HUDEP-2 (cell line): ENCODE results near the gene STXBP5.
A peak's percentile ranks its signal among the peaks of the same experiment; 100 is the strongest.

Experiments used
- DNase-seq, 76 experiments: peaks; one replicate each; lab custom pipeline; 2025; ENCODE audit not compliant: unreplicated experiment in 76 of 76; lab: John Stamatoyannopoulos, UW

STXBP5 gene

DNA sequence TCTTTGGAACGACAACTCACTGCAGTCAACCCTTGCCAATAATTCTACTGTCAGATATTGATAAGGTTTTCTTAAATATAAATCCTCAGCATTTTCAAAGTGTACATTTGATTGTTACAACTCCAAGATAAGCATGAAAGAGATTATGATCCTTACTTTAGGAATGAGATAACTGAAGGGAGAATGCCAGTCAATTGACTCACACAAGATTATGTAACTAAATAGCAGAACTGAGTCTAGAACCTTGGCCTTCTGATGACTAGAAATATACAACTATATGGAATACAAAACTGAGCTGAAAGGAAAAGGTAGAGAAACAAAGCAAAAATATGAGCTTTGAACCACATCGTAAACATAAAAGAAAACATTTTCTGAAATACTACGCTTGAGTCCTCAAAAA is 26.9 kb upstream of the STXBP5 start:
- DNase-seq, result no peak

DNA sequence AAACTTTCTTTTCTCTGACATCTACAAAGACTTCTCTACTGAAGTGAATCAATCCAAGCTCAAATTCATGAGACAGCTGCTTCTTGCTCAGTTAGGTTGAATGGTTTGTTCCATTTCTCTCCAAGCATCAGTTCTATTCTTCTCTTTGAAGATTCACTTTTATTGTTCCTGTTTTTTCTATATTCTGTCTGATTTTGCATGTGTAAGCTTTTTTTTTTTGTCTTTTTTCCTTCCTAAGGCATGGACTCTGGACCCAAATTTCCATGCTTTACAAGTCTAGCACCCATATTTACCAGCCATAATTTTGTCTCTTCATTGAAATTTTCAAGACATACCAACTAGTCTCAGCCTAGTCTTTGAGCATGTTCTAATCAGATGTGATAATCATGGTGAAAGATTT is 25.9 kb upstream of the STXBP5 start:
- no peak for DNase-seq

DNA sequence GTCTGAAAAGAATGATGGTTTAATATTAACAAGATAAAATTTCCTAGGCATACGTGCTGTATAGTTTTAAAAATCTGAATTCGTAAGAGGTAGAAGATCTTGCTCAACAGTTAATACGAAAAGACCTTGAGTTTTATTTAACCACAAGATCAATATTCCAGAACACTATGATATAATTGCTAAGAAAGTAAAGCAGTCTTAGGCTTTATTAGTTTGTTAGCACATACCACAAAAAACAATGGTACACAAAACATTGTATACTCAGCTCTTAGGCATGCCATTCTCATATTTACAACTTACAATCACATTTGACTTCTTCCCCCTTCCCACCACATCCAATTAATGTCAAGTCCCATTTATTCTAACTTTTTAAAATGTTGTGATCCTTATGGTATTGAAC is 24.4 kb upstream of the STXBP5 start:
- DNase-seq, result no peak

DNA sequence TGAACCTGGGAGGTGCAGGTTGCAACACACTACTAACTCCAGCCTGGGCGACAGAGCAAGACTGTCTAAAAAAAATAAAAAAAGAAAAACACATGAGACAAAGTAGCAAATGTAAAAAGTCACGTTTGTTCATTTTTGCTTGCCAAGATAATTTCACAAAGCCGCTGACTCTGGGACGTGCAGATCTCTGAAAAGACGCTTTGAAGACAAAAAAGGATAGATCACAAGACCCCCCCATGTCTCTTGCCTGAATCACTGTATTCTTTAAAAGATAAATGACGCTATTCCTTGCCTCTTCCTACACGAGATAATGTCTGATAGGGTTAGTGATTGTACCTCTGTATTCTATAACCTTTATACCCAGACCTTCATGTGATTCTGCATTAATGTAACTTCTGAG is 23.3 kb upstream of the STXBP5 start:
- DNase-seq, result no peak

DNA sequence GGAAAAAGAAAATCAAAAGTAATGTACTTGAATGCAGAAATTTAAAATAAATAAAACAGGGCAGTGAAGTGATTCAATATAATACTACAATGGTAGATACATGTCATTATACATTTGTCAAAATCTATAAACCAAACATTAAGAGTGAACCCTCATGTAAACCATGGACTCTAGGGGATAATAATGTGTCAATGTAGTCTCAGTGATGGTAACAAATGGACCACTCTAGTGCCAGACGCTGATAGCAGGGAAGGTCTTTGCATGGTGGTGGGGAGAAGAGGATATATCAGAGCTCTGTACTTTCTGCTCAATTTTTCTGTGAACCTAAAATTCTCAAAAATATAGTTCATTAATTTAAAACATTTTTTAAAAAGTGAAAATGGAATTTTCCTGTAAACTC is 19.8 kb upstream of the STXBP5 start:
- no peak for DNase-seq

DNA sequence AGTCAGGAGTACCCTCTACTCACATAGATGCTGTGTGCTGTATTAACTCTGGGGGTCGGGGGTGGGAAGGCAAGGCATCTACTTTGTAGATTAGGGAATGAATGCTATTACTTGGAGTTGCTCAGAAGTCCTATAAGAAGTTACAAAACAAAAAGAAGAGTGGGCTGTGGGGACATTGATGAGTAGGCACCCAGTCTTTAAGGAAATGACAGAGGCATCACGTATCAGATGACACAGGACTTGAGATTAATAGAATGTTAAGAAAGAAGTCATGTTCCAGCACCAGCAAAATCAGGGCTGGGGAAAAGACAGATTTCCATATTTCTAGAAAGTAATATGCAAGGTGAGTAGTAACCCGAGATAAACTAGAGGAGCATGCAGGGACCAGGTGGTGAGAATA is 19.0 kb upstream of the STXBP5 start:
- DNase-seq, result no peak

DNA sequence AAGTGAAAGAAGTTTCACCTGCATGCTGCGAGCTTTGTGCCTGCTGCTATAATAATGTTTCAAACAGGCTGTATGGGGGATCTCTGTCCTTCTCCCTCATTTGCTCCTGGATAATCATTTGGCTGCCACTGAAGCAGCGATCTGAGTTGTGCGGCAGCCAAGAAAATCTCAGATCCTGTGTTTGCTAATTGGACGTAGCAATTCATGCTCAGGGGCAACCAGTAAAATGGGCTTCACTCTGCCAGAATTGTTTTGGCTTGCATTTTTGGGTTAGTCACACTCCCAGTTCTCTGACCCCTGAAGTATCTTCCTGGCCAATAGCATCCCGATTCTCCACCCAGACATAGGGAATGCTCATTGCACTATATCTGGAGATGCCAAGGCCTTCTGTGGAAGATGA is 13.7 kb upstream of the STXBP5 start:
- DNase-seq, result no peak

DNA sequence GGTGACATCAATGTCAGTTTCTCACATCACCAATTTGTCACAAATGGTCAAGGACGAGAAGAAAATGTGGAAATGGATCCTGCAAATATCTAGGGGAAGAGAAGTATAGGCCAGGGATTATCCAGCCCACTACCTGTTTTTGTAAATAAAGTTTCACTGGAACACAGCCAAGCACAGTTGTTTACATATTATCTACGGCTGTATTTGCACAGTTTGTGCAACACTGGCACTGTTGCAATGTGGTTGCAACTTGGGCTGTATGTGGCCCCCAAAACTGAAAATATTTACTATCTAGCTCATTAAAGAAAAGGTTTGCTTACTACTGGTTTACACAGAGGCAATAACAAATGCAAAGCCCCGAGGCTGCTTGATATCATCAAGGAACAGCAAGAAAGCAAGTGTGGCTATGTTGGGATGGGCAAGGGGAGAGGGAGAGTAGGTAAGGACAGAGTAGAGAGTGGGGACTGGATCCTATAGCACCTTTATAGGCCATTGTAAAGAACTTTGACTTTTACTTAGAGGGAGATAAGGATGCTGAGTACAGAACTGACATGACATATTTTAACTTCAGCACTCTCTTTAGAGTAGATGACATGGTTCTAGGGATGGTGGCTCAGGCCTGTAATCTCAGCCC is 11.8 kb upstream of the STXBP5 start:
- DNase-seq, result no peak

DNA sequence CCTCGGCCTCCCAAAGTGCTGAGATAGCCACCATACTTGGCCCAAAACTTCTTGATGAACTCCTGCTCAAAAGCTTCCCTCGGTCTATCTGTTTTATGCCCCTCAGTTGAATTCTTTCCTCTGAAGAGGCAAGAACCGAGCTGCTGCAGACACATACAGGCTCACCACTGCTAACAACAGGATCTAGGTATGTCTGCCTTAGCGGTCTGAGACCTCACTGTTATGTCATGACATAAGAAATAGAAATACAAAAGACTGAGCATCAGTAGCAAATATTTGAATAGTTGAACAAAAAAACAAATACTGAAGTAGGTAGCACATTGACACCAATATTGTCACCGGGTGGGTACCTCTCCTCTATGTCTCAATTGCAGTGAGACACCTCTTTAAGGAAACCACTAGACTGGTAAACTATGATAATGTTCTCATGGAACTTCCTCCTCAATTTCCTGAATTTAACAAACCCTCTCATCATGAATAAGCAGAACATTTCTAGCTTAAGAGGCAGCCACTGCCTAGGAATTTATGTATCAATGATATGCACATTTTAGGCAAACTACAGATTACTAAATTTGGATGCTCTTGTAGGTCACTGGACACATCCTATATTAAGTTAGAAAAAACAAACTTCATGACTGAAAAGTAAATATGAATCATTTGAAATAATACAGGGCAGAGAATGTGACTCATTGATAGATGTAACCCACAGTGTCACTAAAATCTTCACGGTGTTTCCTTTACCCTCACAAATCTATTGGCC is 9.4 kb upstream of the STXBP5 start:
- no peak for DNase-seq

DNA sequence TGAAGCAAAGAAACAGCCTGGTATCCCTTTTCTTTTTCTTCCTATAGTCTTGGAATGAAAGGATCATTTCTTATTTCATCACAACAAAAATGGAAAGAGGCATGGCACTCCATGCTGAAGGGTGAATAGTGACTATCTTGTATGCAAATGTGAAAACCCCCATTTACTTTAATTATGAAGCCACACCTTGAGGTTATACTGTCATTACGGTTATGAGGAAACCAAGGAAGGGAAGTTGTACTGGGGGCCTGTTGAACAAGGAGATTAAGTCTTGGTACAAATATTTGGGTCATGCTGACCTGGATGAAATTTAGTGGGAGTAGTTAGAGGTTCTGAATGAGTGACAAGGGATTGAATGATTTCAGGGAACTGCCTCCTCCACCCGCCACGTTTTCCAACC is 8.7 kb upstream of the STXBP5 start:
- DNase-seq, result no peak

DNA sequence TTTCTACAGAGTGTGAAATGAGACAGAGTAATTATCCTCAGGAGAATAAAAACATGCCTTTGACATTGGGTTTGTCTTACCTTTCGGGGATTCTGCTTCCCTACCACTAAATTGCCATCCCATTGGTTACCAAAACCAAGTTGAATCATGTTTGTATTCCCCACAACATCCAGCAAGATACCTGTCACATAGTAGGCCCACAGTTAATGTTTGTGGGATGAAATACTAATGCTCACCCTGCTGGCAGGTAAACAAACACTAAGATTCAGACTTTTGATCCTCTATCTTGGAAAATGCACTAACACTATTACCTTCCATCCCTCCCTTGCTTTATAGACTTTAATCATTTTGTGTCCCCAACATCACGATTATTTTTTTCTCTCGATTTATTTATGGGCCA is 8.2 kb upstream of the STXBP5 start:
- no peak for DNase-seq

DNA sequence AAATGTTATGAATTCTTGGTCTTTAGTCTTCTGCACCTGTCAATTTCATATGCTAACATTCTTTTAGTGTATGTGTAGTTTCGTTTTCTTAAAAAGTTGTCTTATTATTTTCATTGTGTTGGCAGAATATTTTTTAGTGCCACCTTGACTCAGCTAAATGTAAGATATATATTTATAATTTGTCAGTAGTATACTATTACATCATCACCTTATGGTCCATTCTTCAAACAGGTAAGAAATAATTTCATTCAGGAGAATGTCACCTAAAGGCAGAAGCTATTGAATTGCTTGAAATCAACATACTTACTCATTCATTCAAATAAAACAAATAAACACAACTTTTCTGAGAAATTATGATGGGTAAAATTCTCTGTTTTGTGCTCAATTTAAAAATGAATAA is 3.5 kb upstream of the STXBP5 start:
- DNase-seq, result no peak

DNA sequence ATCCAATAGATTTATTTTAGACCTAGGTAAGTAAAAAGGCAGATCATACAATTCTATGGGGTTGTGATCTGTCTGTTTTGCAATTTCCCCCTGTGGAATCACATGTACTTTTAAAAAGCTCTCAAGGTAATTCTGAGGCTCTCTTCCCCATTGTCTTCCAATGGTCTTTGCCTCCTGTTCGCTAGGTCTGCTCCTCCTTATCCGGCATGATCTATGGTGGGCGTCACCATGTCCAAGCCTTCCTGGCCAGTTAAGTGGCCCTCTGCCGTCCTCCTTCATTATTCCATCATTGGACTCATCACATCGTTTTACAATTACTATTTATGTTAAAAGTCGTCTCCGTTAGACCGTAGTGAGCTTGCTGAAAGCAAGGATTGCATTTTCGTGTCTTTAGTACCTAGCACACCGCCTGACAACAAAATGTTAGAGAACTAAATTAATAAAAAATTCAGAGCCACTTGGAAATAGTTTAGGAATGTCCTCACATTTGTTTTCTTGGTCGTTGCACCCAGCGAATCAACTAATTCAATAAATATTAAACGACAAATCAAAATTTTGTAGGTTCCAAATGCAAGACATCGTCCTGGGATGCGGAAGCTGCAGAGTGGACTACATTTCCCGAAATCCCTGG is 2.2 kb upstream of the STXBP5 start:
- DNase-seq, result peak in 57 of 76 experiments; percentile 10 to 72 (median 41)

DNA sequence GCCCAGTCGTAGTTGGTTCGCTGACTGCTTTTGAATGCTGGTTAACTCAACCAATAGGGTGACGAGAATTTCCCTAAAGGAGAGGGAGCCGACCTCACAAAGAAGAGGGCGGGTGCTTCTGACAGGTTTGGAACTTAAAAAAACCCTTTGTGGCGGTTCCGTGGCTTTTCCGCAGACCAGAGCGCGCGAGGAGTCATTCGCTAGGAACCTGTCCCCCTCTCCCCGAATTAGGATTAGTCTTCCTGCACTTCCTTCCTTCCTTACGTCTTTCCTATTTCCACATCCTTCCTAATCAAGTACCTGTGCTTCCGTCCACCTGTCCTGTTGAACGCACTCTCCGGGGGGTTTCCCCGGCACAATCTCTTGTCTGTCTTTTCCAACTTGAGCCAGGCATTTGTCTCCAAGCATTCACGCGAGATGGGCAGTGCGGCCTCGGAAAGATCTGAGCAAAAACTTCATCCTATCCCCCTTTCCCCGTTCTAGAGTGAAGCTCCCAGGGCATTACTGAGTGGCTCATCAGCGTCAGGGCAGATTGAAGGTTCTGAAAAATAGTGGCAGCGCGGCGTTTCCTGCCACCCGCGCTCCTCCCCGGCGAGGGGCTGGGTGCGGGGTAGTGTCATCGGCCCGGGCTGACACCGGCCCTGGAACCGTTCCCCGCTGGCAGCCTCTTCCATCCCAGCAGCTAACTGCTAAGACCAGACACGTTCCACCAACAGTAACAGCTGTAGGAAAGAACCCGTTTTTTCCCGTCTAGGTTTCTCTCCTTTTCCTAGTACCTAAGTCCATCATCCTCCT is 1.5 kb upstream of the STXBP5 start:
- DNase-seq, result peak; percentile 36 to 98 (median 89)

DNA sequence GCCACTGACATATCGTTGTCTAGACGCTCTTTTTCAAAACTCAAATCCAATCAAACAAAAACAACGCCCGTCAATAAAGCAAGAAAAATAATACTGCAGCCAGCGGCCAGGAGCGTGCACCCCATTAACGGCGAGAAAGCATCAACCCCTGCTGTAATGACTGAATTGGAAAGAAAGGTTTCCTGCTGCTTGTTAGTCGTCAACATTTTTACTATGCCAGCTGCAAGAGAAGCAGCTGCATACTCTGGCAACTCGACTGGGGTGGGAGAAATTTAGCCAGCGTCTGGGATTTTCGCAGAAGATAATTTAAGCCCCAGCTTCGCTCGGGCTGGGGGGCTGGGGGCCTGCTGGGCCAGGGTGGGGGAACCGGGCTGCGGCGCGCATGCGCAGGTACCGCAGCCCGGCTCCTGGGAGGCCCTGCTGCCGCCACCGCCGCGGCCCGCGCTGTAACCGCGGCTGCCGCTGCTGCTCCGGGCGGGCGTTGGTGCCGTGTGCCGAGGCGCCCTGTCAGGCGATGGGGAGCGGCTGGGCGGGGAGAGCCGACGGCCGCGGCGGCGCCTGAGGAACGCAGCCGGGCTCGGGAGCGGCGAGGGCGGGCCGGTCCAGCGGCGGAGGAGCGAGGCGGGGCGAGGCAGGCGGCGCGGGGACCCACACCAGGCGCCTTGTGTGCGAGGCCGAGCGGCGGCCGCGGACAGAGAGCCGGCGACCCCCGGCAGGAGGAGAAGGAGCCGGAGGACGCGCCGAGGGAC is 732 bp upstream of the STXBP5 start:
- DNase-seq, result peak in 72 of 76 experiments; percentile 28 to 93 (median 74)

DNA sequence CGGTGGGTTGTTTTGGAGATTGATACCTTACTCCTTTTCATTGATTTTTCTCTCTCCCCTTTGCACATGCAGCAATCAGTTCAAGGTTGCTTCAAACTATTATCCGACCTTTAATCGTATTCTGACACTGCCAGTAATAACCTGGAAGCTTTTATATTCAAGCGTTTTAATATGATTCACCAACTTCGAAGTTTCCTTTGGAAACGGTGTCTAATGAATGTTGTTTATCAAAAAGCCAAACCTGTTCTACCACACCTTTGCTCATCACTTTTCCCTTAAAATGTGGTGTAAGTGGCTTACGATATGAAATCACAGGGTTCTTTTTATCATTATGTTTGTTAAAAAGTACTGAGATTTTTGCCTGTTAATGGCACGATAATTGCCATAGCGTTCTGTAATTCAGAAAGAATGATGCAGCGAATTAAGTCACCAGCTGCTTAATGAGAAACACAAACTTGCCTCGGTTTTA is 660 bp downstream of the STXBP5 start:
- DNase-seq, result no peak

DNA sequence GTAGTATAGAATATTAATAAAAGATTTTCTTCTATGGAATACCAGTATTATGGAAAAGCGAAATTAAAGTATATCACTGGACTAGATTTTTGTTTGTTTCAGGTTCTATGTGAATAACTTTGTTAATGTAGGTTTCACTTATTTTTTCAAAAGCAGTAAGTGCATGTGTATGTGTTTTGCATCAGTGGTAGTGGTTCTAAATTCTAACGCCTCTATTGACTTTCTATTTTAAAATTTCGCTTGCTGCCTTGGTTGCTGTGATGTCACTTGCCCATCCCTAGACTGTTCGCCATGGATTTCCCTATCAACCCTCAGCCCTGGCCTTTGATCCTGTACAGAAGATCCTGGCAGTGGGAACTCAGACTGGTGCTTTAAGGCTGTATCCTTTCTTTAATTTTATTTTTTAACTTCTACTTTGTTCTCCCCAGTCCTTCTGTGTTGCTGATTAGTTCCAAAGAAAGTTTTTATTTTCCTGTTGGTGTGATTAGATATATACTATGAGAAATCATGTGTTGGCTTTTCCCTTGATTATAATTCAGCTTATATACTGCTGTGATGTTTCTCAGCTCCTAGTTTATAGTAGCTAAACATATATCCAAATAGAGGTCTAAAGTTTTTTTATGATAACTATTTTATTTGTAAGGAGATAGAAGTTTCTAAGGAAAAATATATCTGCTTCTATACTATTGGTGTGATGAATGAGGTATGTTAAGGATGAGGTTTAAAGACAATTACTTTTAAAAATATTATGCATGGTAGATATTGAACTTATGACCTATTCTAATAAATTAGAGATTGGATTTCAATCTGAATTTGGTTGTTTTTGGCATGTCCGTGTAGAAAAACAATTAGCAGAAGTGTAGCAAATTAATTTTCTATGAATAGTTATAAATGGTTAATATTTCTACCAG is 1.7 kb downstream of the STXBP5 start:
- DNase-seq, result peak in 2 of 76 experiments; percentile 3 to 18

DNA sequence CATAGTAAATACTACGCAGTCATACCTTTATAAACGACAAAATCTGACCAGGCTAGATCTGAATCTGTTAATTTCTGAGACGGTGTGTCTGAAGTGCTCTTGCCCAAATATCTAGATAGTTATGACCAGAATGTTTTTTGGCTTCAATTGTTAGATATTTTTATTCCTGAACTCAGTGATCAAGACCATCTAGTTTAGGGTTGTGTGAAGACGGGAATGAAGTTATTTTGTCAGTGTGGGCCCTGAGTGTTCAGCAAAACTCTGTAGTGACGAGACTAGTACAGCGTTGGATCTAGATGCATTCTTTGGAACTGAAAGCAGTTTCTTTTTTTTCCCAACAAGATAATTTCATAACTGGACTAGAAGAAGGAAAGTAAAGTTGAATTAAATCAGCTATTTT is 3.1 kb downstream of the STXBP5 start:
- DNase-seq, result no peak
